Activated CD4-positive, CD25-positive, alpha-beta regulatory T cell treated with anti-CD3 and anti-CD28 coated beads, Interleukin-2, amount 50 U/mL, for 72 hours (primary cell): ENCODE results near the gene TEX30.
A peak's percentile ranks its signal among the peaks of the same experiment; 100 is the strongest.
"Not testable (repeated sequence)": the region's sequence is repeated elsewhere in the genome, so short reads cannot be mapped to it uniquely, and the experiment has no call there.

Experiments used
- DNase-seq: peaks from one replicate; pipeline ENCODE4 v3.0.0; 2021

Gene TEX30

GRCh38 chr13:102773441-102774213 lies at the start of gene TEX30:
Gene TEX30, minus strand, starts transcription at chr13:102773786. Its CDS starts 3,760 bp downstream, at chr13:102770026.
- DNase-seq = peak; percentile 92

GRCh38 chr13:102817907-102818306 lies 44.3 kb upstream of the TEX30 start:
- DNase-seq = no peak

- DNase-seq = no peak
Measured at GRCh38 chr13:102817241-102817640, 43.7 kb upstream of the TEX30 start.

DNA sequence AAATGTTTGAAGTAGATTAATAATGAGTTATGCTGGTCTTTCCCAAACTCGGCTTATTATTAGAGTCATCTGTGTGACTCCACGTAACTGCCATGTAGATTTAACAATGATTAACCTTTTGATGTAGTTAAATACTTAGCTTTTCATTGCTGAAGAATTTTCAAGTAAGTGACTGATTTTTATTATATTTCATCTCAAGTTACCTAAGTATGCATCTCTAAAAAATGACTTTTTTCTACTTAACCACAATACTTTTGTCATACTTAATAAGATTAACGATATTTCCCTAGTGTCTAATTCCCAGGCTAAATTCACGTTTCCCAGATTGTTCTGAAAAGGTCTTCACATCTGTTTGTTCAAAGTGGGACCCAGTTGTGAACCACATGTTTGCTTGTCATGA lies 43.1 kb upstream of the TEX30 start:
- no peak for DNase-seq

- no peak for DNase-seq
Measured at GRCh38 chr13:102815788-102816187, 42.2 kb upstream of the TEX30 start.

DNA sequence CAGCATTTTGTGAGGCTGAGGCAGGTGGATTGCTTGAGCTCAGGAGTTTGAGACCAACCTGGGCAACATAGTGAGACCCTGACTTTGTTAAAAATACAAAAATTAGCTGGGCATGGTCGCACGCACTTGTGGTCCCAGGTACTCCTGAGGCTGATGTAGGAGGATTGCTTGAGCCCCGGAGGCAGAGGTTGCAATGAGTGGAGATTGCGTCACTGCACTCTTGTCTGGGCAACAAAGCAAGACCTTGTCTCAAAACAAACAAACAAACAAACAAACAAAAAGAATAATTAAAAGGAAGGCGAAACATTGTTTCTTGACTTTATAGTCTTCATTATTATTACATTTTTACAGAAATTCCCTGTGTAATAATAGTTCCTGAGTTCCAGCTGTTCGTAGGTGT lies 41.2 kb upstream of the TEX30 start:
- DNase-seq = no peak

DNA sequence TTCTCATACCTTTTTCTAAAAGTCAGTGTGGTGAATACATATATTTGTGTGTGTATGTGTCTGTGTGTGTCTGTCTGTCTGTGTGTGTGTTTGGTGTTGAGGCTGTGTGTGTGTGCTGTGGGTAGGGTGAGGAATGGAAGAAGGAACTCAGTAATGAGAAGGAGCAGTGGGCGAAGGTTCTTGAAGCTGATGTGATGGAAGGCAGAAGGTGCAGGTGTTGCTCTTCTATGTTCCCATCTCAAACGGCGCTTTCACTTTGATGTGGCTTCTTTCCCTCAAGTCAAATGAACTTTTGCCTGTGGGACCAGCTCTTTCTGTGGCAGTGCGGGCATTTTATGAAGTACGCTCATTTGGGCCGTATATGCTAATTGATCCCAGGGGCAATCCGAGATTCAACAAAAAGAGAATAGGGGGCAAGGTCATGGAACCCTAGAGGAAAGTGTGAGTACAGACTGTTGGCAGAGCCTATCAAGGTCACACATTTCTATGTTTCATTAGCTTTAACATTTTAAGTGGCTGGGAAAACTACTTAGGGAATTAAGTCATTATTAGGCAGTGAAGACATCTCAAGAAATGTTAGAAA lies 40.5 kb upstream of the TEX30 start:
- DNase-seq = no peak

DNA sequence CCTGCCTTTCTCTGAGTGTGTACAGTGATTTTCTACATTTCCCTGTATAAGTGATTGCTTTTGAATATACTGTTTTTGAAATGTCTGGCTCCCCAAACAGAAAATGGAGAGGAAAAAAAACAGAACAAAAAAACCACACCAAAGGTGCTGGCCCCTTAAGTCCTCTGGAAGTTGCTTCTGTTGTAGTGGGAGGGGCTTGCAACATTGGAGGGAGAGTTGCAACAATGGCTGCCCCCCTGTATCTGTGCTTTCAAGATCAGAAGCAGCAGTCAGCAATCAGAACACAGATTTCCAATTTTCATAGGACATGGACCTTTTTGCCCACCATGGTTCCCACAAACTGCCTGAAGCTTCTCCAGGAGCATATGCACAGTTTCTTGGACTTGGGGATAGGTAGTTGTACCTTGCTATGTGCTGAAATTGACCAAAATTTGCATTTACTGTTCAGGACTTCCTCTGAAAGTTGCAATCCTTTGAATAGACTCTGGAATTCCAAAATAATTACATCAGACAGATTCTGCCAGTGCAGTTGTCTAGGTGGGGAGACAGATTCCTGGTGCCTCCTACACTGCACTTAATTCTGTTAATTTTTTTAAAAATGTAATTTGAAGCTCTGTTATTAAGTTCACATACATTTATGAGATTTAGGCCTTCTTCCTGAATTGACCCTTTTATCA lies 39.2 kb upstream of the TEX30 start:
- no peak for DNase-seq

DNA sequence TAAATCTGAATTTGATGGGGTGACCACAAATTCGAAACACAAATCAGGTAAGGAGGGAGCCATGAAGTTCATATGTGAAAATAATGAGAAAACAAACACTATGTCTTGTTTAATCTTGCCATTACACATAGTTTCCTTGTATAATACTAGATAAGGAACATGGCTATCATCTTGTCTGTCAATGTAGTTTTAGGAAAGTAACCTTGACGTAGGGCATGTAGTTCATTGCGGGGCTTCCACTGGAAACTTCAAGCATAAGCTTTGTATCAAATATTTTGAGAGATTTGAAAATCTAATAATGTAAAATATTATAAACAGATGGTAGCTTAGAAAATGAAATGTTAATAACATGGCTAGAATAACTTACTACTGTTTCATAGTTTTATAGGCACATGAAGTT lies 34.1 kb upstream of the TEX30 start:
- no peak for DNase-seq

DNA sequence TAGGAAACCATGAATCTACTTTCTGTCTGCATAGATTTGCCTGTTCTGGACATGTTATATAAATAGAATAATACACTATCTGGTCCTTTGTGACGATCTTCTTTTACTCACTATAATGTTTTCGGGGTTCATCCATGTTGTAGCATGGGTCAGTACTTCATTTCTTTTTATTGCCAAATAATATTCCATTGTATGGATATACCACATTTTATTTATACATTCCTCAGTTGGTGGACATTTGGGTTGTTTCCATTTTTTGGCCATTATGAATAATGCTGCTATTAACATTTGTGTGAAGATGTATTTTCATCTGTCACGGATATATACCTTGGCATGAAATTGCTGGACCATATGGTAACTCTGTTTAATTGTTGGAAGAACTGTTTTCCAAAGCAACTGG lies 32.1 kb upstream of the TEX30 start:
- DNase-seq = no peak

DNA sequence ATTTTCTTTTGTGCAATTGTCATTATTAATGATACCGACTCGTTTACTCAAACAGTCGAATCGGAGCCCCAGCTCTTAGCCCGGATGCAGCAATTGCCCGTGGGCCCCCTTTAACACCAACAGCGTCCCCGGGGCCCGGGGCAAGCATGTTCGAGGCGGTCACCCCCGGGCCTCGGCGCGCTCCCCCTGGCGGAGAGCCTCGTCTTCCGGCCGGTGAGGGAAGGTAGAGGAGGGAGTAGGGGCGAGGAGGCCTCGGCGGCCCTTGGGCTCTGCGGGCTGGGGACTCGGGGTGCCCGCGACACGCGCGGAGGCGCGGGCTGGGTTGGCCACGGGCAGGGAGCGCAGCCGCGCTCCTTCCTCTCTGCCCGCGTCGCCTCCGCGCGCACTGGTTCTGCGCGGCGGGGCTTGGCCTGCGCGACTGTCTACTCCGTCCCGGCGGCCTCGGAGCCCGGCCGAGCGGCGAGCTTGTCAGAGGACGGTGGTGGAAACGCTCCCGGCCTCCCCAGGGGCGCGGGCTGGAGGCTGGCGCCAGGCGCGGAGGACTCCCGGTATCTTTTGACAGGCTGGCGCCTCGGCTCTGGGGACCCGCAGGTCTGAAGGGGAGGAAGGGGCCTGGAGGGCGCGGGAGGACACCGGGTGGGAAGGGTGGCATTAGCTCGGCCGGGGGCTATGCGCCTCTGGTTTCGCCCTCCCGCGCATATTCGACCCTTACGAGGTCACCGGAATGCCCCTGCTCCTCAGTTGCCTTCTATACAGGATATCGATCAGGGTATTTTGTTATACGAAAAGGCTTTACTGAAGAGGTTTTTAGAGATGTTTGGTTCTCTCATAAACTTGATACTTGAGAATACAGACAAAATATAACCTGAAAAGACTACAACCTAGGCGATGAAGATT lies 26.8 kb upstream of the TEX30 start:
- peak; percentile 83 for DNase-seq

GRCh38 chr13:102799426-102800144 lies 26.0 kb upstream of the TEX30 start:
- peak; percentile 44 for DNase-seq

GRCh38 chr13:102798581-102799425 lies 25.2 kb upstream of the TEX30 start, which contains the start of the genes BIVM and POGLUT2:
Gene BIVM, plus strand, starts transcription at chr13:102799119. Its CDS starts 8,149 bp downstream, at chr13:102807268.
Gene POGLUT2, minus strand, starts transcription at chr13:102798976. Its CDS starts 306 bp downstream, at chr13:102798670.
- peak; percentile 62 for DNase-seq

- DNase-seq = no peak
Measured at GRCh38 chr13:102793611-102794355, 20.2 kb upstream of the TEX30 start.

GRCh38 chr13:102792396-102792795 lies 18.8 kb upstream of the TEX30 start:
- DNase-seq = no peak

- DNase-seq = no peak
Measured at GRCh38 chr13:102788683-102789082, 15.1 kb upstream of the TEX30 start.

GRCh38 chr13:102784483-102784882 lies 10.9 kb upstream of the TEX30 start:
- DNase-seq = no peak

- no peak for DNase-seq
Measured at GRCh38 chr13:102781591-102781990, 8.0 kb upstream of the TEX30 start.

- not testable (repeated sequence) for DNase-seq
Measured at GRCh38 chr13:102780656-102781055, 7.1 kb upstream of the TEX30 start.

- no peak for DNase-seq
Measured at GRCh38 chr13:102779436-102780159, 6.0 kb upstream of the TEX30 start.
